GM23338 (cell line): ENCODE data around the gene PRKAG1. TPM values are rescaled to one million over a fixed set of nuclear protein-coding genes. Genes with fewer than 3 reads are reported as not detected.

Source experiments
- ATAC-seq: fragments of 200-7000 bp; cut with Tn5 transposase; 3 replicates; pipeline ENCODE4 v1.9.1; 2020
- DNase-seq: peaks from one replicate; pipeline ENCODE4 v3.0.0-alpha.2; 2015; ENCODE audit warnings: low spot score
- H2AFZ ChIP-seq: fragments of 200-600 bp; sonication (generic); 2 replicates; pipeline ENCODE4 v1.8.0; 2016; ENCODE audit warnings: antibody characterized with exemption, mild to moderate bottlenecking, moderate library complexity
- H3F3A ChIP-seq: fragments of 200-600 bp; sonication (generic); replicated peaks from 2 replicates; pipeline ENCODE4 v1.8.0; 2017; ENCODE audit warnings: antibody characterized with exemption, mixed run types, low read depth
- H3K27ac ChIP-seq: fragments of 200-600 bp; sonication (generic); 2 replicates; pipeline ENCODE4 v1.6.1; 2016; ENCODE audit warnings: low read depth
- H3K27me3 ChIP-seq: fragments of 200-600 bp; sonication (generic); 2 replicates; pipeline ENCODE4 v1.8.0; 2016; ENCODE audit warnings: mild to moderate bottlenecking, mixed run types, moderate library complexity; ENCODE audit not compliant: insufficient read depth
- H3K36me3 ChIP-seq: fragments of 200-600 bp; sonication (generic); 2 replicates; pipeline ENCODE4 v1.8.0; 2016; ENCODE audit warnings: mild to moderate bottlenecking; ENCODE audit not compliant: insufficient read depth
- H3K4me1 ChIP-seq: fragments of 200-600 bp; sonication (generic); 2 replicates; pipeline ENCODE4 v1.8.0; 2016; ENCODE audit warnings: mild to moderate bottlenecking, moderate library complexity; ENCODE audit not compliant: insufficient read depth
- H3K4me2 ChIP-seq: fragments of 200-600 bp; sonication (generic); 2 replicates; pipeline ENCODE4 v1.7.1; 2017; ENCODE audit warnings: mixed run types
- H3K4me3 ChIP-seq: fragments of 200-600 bp; sonication (generic); 2 replicates; pipeline ENCODE4 v1.6.1; 2016; ENCODE audit warnings: mixed run types
- H3K79me2 ChIP-seq: fragments of 200-600 bp; sonication (generic); replicated peaks from 2 replicates; pipeline ENCODE4 v1.8.0; 2017; ENCODE audit warnings: mild to moderate bottlenecking; ENCODE audit not compliant: insufficient read depth
- H3K9me2 ChIP-seq: fragments of 200-600 bp; sonication (generic); 2 replicates; pipeline ENCODE4 v1.8.0; 2017; ENCODE audit not compliant: insufficient read depth
- H4K20me1 ChIP-seq: fragments of 200-600 bp; sonication (generic); replicated peaks from 2 replicates; pipeline ENCODE4 v1.8.0; 2017; ENCODE audit warnings: mild to moderate bottlenecking; ENCODE audit not compliant: insufficient read depth
- H3K27ac Mint-ChIP-seq: 2 replicates; pipeline ENCODE4 v1.8.0; 2020; ENCODE audit warnings: inconsistent platforms, mild to moderate bottlenecking, moderate library complexity, mixed read lengths
- H3K27me3 Mint-ChIP-seq: 3 replicates; pipeline ENCODE4 v1.8.0; 2022; ENCODE audit warnings: low read depth, mild to moderate bottlenecking, moderate library complexity, mixed read lengths, inconsistent platforms; ENCODE audit not compliant: insufficient read depth, poor library complexity
- H3K36me3 Mint-ChIP-seq: 3 replicates; pipeline ENCODE4 v1.8.0; 2021; ENCODE audit warnings: low read depth, mild to moderate bottlenecking, inconsistent platforms, moderate library complexity, mixed read lengths
- H3K4me1 Mint-ChIP-seq: 3 replicates; pipeline ENCODE4 v1.8.0; 2020; ENCODE audit warnings: mild to moderate bottlenecking, inconsistent platforms, mixed read lengths
- H3K4me3 Mint-ChIP-seq: 3 replicates; pipeline ENCODE4 v1.8.0; 2021; ENCODE audit warnings: moderate library complexity, mild to moderate bottlenecking, inconsistent platforms, mixed read lengths
- H3K9me3 Mint-ChIP-seq: 3 replicates; pipeline ENCODE4 v1.8.0; 2020; ENCODE audit warnings: moderate library complexity, mild to moderate bottlenecking, inconsistent platforms, mixed read lengths
- CREB1 ChIP-seq: fragments of 250-450 bp; sonication (Bioruptor Pico); IDR thresholded peaks from 2 replicates; pipeline ENCODE4 v1.5.0; 2020; ENCODE audit warnings: low read depth, mild to moderate bottlenecking, moderate library complexity
- CTCF ChIP-seq, 2 experiments: fragments of 200-600 bp in 1 of 2; sonication (generic) in 1 of 2; conservative IDR thresholded peaks; 2 replicates each; pipeline versions ENCODE4 v1.5.1 to v1.6.1; 2016 to 2017; ENCODE audit warnings: antibody characterized with exemption in 2 of 2, low read depth in 2 of 2, mild to moderate bottlenecking in 2 of 2, moderate library complexity in 1 of 2
- ETS1 ChIP-seq: IDR thresholded peaks from 2 replicates; pipeline ENCODE4 v1.6.1; 2016; ENCODE audit warnings: antibody characterized with exemption
- EZH2 ChIP-seq: fragments of 200-600 bp; sonication (generic); IDR thresholded peaks from one replicate; pipeline ENCODE4 v1.8.0; 2017; ENCODE audit warnings: antibody characterized with exemption, mild to moderate bottlenecking, low read depth; ENCODE audit not compliant: unreplicated experiment
- EZH2phosphoT487 ChIP-seq: fragments of 200-600 bp; sonication (generic); IDR thresholded peaks from one replicate; pipeline ENCODE4 v1.8.1; 2018; ENCODE audit warnings: antibody characterized with exemption; ENCODE audit not compliant: unreplicated experiment
- JUNB ChIP-seq: IDR thresholded peaks from one replicate; pipeline ENCODE4 v1.6.1; 2016; ENCODE audit warnings: antibody characterized with exemption; ENCODE audit not compliant: unreplicated experiment
- NANOG ChIP-seq: IDR thresholded peaks from 2 replicates; pipeline ENCODE4 v1.6.1; 2016; ENCODE audit warnings: antibody characterized with exemption, borderline replicate concordance
- POLR2AphosphoS5 ChIP-seq: IDR thresholded peaks from 2 replicates; pipeline ENCODE4 v1.6.1; 2016; ENCODE audit warnings: antibody characterized with exemption, low read depth
- REST ChIP-seq: IDR thresholded peaks from one replicate; pipeline ENCODE4 v1.6.1; 2018; ENCODE audit warnings: antibody characterized with exemption; ENCODE audit not compliant: unreplicated experiment
- STAT1 ChIP-seq: IDR thresholded peaks from one replicate; pipeline ENCODE4 v1.6.1; 2016; ENCODE audit warnings: antibody characterized with exemption; ENCODE audit not compliant: unreplicated experiment
- ZNF114 ChIP-seq: fragments of 250-450 bp; sonication (Bioruptor Pico); IDR thresholded peaks from 2 replicates; pipeline ENCODE4 v1.5.0; 2020; ENCODE audit warnings: mild to moderate bottlenecking, moderate library complexity
- ZNF331 ChIP-seq: fragments of 250-450 bp; sonication (Bioruptor Pico); IDR thresholded peaks from 2 replicates; pipeline ENCODE4 v1.5.0; 2020; ENCODE audit warnings: low read depth, mild to moderate bottlenecking, moderate library complexity
- ZNF462 ChIP-seq: fragments of 250-450 bp; sonication (Bioruptor Pico); IDR thresholded peaks from 2 replicates; pipeline ENCODE4 v1.5.0; 2020; ENCODE audit warnings: mild to moderate bottlenecking, moderate library complexity
- polyA plus RNA-seq: library from polyadenylated mRNA; unstranded; fragments of >200 nt; fragmentation: Nextera tagmentation; extraction: Ambion mirVana; gene quantifications from 2 replicates; pipeline ENCODE4 v1.2.1, GENCODE V29; 2016
- total RNA-seq: library from RNA; depleted of rRNA; stranded (reverse); fragments of >200 nt; shearing (Covaris generic); gene quantifications from 2 replicates; pipeline ENCODE4 v1.2.3, GENCODE V29; 2014

PRKAG1 gene
- total and polyA plus RNA-seq, 2 experiments from 2014 or later: 19.9 to 35.4 TPM

GRCh38 chr12:49021292-49021915 is 2.8 kb upstream of the PRKAG1 start:
- no peaks in the 10 kb centered on the region for H3K79me2 ChIP-seq
- Mint-ChIP-seq H3K36me3 (peaks cover 50% of the 10 kb centered on the region), H3K27ac (no peak overlapping the region), H3K9me3 (no peaks in the 10 kb centered on the region), H3K4me3 (no peak overlapping the region), H3K27me3 (peaks cover 11% of the 10 kb centered on the region), H3K4me1 (peaks cover 18% of the 10 kb centered on the region; the same call in 2 of the 3 replicates)
- H4K20me1 ChIP-seq: peaks cover 15% of the 10 kb centered on the region
- H3K4me1 ChIP-seq: peaks cover 5% of the 10 kb centered on the region; the same call in 1 of the 2 replicates
- no peak overlapping the region for H3K4me2 ChIP-seq
- H3K4me3 ChIP-seq: no peak overlapping the region
- H2AFZ ChIP-seq: no peak overlapping the region
- H3K27ac ChIP-seq: no peak overlapping the region
- H3K36me3 ChIP-seq: peaks cover 39% of the 10 kb centered on the region
- no peak for DNase-seq
- TF ChIP-seq REST: no peak
- TF ChIP-seq ETS1: no peak
- no peak for TF ChIP-seq CTCF (conservative IDR thresholded peaks at IDR 0.05; ENCODE audit: low read depth in 2 of 2)
- no peak for TF ChIP-seq ZNF114 (CRISPR knock-in tag)
- TF ChIP-seq STAT1: no peak
- no peak for TF ChIP-seq JUNB
- TF ChIP-seq ZNF462 (CRISPR knock-in tag): no peak
- no peak for TF ChIP-seq EZH2
- no peak for TF ChIP-seq ZNF331 (CRISPR knock-in tag)
- TF ChIP-seq EZH2phosphoT487: no peak
- no peak for TF ChIP-seq NANOG
- TF ChIP-seq CREB1 (CRISPR knock-in tag): no peak
- TF ChIP-seq POLR2AphosphoS5: no peak
- peaks cover 16% of the 10 kb centered on the region; the same call in 1 of the 2 replicates for H3F3A ChIP-seq
- no peaks in the 10 kb centered on the region for H3K9me2 ChIP-seq
- no peak for ATAC-seq
- no peaks in the 10 kb centered on the region for H3K27me3 ChIP-seq
